Activated CD8-positive, alpha-beta memory T cell treated with anti-CD3 and anti-CD28 coated beads, Interleukin-2, amount 50 U/mL, for 48 hours (primary cell): ENCODE measurements around the gene ANKH.
"Not testable (repeated sequence)": the region's sequence is repeated elsewhere in the genome, so short reads cannot be mapped to it uniquely, and the experiment has no call there.

Experiments
- DNase-seq: peaks from one replicate; pipeline ENCODE4 v3.0.0-alpha.2; 2020

The ANKH gene

GRCh38 chr5:14882658-14883580 is 11.3 kb upstream of the ANKH start:
- DNase-seq = no peak

GRCh38 chr5:14881826-14882225 is 10.2 kb upstream of the ANKH start:
- DNase-seq = no peak

GRCh38 chr5:14880688-14881087 is 9.1 kb upstream of the ANKH start:
- no peak for DNase-seq

GRCh38 chr5:14879937-14880589 is 8.5 kb upstream of the ANKH start:
- no peak for DNase-seq

GRCh38 chr5:14879393-14879792 is 7.8 kb upstream of the ANKH start:
- DNase-seq = no peak

GRCh38 chr5:14878192-14878591 is 6.6 kb upstream of the ANKH start:
- not testable (repeated sequence) for DNase-seq

- DNase-seq = no peak
These were observed 4.5 kb upstream of the ANKH start for GRCh38 chr5:14876095-14876494.

- no peak for DNase-seq
These were observed 2.2 kb upstream of the ANKH start for GRCh38 chr5:14873790-14874189.

GRCh38 chr5:14873093-14873492 is 1.5 kb upstream of the ANKH start:
- no peak for DNase-seq

GRCh38 chr5:14872070-14872989 is 752 bp upstream of the ANKH start:
- DNase-seq = peak; percentile 82

GRCh38 chr5:14870337-14871213 is 1.0 kb downstream of the ANKH start:
- peak; percentile 84 for DNase-seq

GRCh38 chr5:14869668-14870164 is 1.9 kb downstream of the ANKH start:
- no peak for DNase-seq

- no peak for DNase-seq
These were observed 2.3 kb downstream of the ANKH start for GRCh38 chr5:14869233-14869632.

- DNase-seq = no peak
These were observed 2.8 kb downstream of the ANKH start for GRCh38 chr5:14868771-14869170.

GRCh38 chr5:14864181-14864812 is 7.3 kb downstream of the ANKH start:
- no peak for DNase-seq

- no peak for DNase-seq
These were observed 8.5 kb downstream of the ANKH start for GRCh38 chr5:14863105-14863504.

- DNase-seq = no peak
These were observed 10.3 kb downstream of the ANKH start for GRCh38 chr5:14861123-14861765.

GRCh38 chr5:14859980-14860379 is 11.6 kb downstream of the ANKH start:
- no peak for DNase-seq

GRCh38 chr5:14859150-14859549 is 12.4 kb downstream of the ANKH start:
- no peak for DNase-seq

- no peak for DNase-seq
These were observed 16.2 kb downstream of the ANKH start for GRCh38 chr5:14855366-14855765.

GRCh38 chr5:14854799-14855198 is 16.8 kb downstream of the ANKH start:
- DNase-seq = no peak
